Cerebellar cortex (tissue), 1 donor: ENCODE data around the gene TRA2A.
A peak's percentile ranks its signal among the peaks of the same experiment; 100 is the strongest.
"Not testable (repeated sequence)": the region's sequence is repeated elsewhere in the genome, so short reads cannot be mapped to it uniquely, and the experiment has no call there.

Experiments used
- DNase-seq: peaks from one replicate; pipeline ENCODE4 v3.0.0-alpha.2; 2015; ENCODE audit warnings: low spot score

Gene TRA2A

DNA sequence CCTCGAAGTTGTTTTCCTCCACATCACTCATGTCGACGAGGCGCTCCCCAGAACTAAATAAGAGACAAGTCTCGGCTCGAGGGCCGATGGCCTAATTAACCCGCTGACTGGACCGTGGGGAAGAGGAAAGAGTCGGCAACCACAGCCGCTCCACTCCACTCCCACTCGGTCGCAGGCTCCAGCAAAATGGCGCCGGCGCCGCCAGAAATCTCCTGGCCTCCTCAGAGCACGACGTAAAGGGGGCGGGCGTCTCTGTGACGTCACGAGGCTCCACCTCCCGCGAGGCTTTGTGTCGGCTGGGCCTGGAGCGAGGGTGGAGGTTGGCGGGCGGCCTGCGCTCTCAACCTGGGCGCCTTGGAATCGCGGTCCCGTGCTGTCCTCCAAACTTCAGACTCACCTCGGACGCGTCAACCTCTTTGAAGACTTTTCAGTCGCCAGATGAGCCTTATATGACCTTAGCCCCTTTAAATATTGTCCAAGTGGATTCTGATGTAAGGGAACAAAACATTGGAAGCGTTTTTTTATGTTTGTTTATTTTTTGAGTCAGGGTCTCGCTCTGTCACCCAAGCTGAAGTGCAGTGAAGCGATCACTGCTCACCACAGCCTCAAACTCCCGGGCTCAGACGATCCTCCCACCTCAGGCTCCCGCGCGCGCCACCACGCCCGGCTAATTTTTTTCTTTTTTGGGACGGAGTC, at the start of gene TRA2A:
Gene TRA2A (minus strand): TSS at position 188 of the 696 bp plus-strand sequence. CDS start 157 bp downstream, at position 31.
- DNase-seq = peak; percentile 97

DNA sequence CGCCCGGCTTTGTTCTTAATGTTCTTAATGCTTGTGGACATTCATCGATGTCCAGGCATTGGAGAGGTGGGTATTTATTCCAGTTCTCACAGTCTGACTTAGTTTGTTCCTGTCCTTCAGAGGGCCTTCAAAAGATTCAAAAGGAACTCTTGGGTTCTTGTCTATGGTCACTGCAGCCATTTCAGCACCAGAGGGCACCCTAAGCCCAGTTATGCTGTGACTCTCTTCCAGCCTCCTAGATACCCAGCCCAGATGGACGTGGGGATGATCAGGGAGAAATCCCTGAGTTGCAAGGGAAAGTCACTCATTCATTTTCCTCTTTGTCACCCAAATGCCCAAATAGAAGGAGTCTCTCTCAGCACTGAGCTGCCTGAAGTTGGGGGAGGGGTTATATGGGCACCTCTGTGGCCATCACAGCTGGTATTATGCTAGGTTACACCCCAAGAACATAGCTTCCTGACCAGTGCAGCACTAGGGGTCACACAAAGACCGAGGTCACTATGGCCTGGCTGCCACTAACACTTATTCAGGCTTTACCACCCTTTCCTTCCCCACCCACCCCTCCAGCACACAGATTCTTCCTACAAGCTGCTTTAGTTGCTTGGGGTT, 38.9 kb upstream of the TRA2A start:
- peak; percentile 79 for DNase-seq

DNA sequence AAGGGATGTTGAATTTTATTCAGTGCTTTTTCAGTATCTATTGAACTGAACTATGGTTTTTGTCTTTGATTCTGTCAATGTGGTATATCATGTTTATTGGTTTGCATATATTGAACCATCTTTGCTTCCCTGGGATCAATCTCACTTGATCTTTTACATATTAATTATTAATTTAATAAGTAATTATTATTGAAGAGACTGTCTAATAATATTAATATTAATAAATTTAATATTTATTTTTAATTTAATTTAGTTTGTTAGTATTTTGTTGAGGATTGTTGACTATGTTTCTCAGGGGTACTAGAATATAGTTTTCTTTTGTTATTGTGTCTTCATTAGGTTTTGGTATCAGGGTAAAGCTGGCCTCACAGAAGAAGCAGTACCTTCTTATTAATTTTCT, 26.5 kb upstream of the TRA2A start:
- DNase-seq = no peak

DNA sequence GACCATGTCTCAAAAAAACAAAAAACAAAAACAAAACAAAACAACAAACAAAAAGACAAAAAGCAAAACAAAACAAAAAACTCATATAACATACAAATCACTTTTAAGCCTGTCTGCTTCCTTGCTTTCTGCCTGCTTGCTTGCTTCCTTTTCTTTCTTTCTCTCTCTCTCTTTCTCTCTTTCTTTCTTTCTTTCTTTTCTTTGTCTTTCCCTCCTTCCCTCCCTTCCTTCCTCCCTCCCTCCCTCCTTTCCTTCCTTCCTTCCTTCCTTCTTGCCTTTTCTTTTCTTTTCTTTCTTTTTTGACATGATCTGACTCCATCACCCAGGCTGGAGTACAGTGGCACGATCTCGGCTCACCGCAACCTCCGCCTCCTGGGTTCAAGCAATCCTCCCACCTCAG, 15.9 kb upstream of the TRA2A start:
- DNase-seq = no peak

DNA sequence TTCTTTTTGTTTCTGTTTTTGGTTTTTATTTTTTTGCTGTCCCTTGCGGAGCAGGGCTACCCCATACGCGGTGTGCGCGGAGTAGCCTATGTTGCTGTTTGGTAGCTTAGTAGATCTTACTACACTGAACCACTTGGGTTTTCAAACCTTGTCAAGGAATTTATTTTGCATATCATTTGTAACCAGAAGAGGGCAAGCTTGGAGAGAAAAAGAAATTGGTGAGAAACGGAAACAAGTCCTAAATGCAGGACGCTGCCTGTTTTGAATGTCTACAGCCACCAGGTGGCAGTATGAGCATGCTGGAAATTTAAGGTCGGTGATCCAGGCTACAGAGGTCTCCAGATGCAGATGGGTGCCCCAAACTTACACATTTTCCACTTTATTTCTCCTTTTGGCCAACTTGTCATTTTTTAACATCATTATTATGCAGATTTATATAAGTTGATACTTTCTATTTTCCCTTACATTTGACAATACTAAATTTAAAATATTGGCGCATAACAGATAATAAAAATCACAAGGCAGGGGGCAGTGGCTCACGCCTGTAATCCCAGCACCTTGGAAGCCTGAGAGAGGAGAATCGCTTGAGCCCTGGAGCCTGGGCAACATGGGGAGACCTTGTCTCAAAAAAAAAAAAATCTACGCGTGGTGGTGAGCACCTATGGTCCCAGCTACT, 15.3 kb upstream of the TRA2A start:
- DNase-seq = peak; percentile 94

DNA sequence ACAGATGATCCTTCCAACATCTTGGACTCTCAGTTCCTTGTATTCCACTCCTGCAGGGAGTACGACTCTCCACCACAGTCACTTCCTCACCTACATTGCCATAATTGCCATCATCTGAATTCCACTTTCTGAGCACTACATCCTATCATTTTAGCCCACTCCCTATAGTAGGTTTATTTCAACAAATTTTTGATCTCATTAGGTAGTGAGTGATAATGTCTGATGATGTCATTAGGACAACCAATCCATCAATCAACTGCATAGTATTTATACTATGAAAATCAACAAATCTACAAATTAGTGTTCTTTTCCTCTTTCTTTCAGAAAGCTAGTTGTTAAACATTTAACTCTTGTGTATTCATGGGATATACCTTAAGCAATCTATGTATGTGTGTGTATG, 13.7 kb upstream of the TRA2A start:
- DNase-seq = no peak

DNA sequence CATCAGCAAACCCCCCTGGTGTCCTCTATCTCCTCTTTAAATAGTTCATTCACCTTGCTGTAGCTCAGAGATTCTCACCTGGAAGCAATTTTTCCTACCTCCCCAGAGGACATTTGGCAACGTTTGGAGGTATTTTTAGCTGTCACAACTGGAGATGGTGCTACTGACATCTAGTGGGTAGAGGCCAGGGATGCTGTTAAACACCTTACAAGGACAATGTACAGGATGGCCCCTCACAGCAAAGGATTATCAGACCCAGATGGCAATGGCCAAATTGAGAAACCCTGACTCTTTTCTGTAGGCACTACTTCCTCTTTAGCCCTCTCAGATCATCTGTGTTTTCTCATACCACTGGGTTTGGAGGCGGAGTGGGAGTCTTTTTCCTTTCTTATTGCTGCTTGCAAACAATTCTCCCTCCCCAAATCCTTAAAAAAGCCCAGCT, 13.2 kb upstream of the TRA2A start:
- DNase-seq = peak; percentile 61

DNA sequence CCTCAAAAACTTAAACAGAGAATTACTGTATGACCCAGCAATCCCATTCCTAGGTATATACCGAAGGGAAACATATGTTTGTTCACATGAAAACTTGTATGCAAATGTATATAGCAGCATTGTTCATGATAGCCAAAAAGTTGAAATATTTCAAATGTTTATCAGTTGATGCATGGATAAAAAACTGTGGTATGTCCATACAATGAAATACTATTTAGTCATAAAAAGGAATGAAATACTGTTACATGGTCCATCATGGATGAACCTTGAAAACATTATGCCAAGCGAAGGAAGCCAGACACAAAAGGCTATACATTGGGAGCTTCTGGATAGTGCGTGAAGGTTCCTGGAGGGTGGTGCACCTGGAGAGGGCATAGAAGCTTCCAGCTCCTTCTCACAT, 11.0 kb upstream of the TRA2A start:
- DNase-seq = no peak

DNA sequence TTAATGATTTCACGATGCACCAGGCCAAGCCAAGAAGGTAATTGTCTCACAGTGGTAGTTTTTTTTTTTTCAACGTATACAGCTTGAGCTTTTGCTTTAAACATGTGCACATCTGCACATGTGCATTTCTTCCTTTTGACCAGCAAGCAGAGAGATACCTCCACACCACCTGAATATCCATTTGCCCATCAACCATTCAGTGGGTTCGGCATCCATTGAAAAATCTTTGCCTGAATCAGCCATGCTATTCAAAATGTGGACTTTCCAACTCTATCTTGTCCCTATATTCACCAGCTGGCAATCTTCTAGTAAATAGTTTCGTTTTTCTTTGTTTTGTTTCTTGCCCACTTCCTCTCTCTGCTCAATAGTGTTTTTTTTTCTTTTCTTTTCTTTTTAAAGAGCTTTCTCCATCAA, 7.7 kb upstream of the TRA2A start:
- no peak for DNase-seq

DNA sequence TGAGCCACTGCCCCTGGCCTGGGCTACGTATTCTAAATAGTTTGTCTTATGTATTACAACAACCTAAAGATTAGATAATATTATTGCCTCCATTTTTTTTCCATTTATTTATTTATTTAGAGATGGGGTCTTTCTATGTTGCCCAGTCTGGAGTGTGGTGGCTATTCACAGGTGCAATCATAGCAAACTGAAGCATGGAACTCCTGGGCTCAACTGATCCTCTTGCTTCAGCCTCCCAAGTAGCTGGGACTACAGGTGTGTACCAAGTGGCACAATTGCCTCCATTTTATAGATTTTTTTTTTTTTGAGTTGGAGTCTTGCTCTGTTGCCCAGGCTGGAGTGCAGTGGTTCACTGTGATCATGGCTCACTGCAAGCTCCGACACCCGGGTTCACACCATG, 6.5 kb upstream of the TRA2A start:
- no peak for DNase-seq

DNA sequence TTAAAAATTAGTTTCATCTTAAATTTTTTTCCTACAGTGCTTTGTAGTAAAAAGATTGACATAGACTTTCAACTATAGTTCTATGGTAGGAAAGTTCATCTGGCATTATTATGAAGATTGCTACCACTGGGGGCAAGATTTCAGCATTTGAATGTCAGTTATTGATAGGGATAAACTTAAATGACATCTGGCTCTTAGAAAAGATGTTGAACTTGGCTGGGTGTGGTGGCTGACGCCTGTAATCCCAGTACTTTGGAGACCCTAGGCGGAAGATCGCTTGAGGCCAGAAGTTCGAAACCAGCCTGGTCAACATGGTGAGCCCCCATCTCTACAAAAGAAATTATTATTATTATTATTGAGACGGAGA, 1.4 kb upstream of the TRA2A start:
- no peak for DNase-seq

DNA sequence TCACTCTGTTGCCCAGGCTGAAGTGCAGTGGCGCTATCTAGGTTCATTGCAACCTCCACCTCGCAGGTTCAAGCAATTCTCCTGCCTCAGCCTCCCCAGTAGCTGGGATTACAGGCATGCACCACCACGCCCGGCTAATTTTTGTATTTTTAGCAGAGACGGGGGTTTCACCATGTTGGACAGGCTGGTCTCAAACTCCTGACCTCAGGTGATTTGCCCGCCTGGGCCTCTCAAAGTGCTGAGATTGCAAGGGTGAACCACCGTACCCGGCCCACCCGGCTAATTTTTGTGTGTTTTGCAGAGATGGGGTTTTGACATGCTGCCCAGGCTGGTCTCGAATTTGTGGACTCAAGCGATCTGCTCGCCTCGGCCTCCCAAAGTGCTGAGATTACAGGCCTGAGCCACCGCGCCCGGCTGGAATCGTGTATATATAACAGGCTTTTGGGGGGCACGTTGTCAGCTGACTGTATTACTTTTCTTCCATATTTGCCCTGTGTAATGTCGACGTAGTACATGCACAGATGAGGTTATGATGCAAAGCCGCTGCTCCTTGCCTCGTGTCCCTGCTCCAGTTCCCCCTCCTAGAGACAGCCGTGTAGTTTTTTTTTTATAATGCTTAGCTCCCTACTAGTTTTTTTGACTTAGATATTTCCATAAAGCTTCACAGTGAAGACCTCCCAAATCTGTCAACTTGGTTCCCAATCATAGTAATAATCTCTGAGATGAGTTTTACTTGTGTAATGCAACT, 883 bp upstream of the TRA2A start:
- DNase-seq = no peak

DNA sequence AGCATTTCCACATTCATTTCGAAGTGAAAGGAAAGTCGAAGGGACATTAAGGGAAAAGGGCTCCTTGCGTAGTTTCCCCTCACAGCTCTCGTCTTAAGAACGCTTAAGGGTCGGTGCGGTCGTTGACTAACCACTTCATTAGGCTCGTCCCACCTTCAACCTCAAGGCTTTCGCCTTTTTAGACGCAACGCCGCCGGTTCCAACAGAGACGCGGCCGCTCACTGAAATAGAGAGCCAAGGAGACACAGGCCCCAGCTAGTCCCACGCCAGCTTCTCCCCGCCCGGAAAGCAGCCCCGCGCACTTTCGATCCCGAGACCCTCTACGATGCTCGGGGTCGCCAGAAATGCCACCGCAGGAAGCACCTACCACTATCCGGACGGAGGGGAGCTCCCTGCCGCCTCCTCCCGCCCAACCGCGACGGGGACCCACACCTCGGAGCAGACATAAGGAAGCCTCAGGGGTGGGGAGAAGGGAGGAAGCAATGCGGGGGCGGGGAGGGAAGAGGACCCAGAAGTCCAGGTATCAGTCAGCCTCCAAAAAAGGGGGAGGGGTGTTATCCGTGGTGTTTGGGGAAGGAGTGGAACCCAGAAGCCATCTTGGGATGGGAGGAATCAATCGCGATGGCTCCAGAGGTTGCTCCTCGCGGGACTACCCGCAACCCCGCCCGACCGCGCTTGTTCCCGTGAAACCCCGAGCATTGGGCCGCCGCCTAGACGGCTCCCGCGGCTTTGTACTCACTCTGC, 559 bp downstream of the TRA2A start:
- peak; percentile 59 for DNase-seq

DNA sequence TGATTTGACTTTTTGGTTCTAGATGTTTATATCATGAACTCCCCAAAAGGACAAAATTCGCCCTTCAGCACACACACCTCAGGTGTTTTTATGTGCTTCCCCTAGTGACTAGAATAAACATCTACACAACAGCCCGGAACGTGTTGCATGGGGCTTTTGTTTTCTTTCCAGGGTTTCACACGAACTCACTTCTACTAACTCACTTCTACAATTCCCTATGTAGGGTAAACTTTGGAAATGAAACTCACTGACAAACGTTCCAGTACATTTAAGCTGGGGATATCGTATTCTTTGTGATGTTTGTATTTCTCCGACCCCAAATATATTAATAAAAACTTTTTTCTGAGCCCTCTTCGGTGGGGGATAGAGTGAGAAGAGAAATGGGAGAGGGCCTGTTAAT, 1.4 kb downstream of the TRA2A start:
- peak; percentile 39 for DNase-seq

DNA sequence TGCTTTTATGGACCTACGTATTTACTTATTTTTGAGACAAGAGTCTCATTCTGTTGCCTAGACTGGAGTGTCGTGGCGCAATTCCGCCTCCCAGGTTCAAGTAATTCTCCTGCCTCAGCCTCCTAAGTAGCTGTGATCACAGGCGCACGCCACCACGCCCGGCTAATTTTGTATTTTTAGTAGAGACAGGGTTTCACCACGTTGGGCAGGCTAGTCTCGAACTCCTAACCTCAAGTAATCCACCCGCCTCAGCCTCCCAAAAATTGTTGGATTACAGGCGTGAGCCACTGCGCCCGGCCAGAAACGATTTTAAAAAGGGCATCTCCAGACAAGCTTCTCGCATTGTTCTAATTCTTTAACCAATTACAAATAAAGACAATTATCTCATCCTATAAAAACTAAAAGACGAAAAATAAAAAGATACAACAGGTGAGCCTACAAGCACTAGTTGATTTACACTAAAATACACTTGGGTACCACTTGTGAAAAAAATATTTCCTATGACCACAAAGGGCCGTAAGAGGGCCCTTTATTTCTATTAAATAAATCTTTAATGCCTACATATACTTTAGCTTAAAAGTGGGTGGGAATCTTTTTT, 2.4 kb downstream of the TRA2A start:
- DNase-seq = no peak

DNA sequence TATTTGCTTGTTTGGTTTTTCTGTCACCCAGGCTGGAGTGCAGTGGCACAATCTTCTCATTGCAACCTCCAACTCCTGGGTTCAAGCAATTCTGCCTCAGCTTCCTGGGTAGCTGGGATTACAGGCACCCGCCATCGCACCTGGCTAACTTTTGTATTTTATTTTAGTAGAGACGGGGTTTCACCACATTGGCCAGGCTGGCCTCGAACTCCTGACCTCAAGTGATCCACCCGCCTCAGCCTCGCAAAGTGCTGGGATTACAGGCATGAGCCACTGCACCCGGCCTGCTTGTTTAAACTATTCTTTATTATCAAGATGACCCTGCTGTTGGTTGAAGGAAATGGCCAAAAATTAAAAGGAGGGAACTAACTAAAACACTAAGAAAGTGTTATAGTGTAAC, 6.2 kb downstream of the TRA2A start:
- not testable (repeated sequence) for DNase-seq

DNA sequence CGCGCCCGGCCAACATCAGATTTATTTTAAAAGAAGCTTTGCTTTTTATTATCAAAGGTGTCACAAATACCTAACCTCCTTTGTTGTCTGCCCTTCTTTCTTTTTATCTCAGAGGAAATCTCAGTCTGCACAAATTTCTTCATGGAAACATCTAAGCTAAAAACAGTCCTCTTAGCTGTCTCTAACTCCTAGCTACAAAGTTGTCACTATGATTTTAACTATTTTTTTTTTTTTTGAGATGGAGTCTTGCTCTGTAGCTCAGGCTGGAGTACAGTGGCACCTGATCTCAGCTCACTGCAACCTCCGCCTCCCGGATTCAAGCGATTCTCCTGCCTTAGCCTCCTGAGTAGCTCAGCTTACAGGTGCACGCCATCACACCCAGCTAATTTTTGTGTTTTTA, 7.3 kb downstream of the TRA2A start:
- DNase-seq = no peak

DNA sequence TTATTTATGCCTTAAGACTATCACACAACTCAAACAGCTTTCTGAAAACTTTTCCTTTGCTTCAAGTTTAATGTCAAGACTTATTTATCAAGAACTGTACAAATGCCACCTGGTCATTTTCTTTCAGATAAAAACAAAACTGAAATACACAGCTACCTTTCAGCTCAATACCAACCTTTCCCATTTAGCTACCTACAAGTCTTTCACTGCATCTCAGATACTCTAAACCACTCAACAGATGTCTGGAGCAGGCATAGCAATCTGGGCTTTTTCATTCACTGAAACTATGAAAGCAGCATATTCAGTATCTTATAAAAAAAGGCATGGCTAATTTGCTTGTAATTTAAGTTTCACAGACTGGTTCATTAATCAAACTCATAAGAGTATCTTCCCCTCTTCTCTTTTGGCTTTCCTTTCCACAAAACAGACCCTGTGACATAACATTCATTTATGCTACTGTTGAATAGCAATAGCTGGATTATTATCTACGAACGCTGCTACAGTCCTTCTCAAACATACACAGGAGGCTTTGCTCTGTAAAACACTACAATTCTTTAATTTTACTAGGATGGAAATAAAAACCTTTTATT, 8.2 kb downstream of the TRA2A start:
- DNase-seq = peak; percentile 35

DNA sequence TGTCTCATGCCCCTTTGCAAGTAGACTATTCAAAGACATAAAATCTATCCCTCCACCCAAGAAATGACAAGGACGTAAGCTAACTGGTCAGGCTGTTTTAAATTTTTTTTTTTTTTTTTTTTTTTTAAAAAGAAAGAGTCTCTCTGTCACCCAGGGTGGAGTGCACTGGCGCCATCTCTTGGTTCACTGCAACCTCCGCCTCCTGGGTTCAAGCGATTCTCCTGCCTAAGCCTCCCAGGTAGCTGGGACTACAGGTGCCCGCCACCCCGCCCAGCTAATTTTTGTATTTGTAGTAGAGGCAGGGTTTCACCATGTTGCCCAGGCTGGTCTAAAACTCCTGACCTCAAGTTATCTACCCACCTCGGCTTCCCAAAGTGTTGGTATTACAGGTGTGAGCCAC, 11.2 kb downstream of the TRA2A start:
- DNase-seq = no peak

DNA sequence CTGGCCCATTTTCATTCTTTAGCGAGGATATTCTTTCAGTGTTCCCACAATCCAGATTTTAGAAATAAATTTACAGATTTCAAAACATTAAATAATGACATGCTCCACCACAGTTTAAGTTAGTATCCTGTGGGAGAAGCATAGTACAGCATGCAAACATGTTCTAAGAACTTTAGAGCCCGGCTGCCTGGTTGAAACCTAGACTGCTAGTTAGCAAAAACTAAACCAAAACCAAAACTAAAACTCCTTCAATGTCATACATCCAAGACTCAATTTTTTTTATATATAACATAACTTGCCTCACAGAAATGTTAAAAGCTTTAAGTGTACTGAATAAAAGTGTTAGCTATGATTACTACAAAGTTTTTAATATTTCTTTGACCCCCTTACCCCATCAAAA, 17.0 kb downstream of the TRA2A start:
- DNase-seq = no peak

DNA sequence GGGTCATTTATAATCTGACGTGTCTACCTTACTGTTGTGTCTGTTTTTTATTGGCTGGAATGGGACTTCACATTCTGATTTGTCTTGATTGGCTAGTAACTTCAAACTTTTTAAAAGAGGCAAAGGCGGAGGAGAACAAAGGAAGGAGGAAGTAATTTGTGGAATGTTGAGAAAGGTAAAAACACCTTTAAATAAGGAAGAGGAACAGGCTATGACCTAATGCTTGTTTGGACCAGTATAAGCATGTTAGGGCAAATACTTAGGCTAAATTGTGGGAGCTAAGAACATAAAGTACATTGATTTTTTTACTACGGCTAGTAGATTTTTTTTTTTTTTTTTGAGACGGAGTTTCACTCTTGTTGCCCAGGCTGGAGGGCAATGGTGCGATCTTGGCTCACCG, 18.0 kb downstream of the TRA2A start:
- DNase-seq = not testable (repeated sequence)
